ENCODE measurements around the gene GNAT1.

The GNAT1 gene

GRCh38 chr3:50184242-50184978 is 7.0 kb upstream of the GNAT1 start:
- TF ChIP-seq ZFP3 (CRISPR knock-in tag; IDR thresholded peaks at IDR 0.05): no peak
- no peak for ATAC-seq

GRCh38 chr3:50185230-50185629 is 6.2 kb upstream of the GNAT1 start:
- no peak for TF ChIP-seq TOX (CRISPR knock-in tag; IDR thresholded peaks at IDR 0.05; ENCODE audit: borderline replicate concordance)
- TF ChIP-seq PPARA (CRISPR knock-in tag; IDR thresholded peaks at IDR 0.05; ENCODE audit: borderline replicate concordance): no peak
- TF ChIP-seq, protein P1, sequence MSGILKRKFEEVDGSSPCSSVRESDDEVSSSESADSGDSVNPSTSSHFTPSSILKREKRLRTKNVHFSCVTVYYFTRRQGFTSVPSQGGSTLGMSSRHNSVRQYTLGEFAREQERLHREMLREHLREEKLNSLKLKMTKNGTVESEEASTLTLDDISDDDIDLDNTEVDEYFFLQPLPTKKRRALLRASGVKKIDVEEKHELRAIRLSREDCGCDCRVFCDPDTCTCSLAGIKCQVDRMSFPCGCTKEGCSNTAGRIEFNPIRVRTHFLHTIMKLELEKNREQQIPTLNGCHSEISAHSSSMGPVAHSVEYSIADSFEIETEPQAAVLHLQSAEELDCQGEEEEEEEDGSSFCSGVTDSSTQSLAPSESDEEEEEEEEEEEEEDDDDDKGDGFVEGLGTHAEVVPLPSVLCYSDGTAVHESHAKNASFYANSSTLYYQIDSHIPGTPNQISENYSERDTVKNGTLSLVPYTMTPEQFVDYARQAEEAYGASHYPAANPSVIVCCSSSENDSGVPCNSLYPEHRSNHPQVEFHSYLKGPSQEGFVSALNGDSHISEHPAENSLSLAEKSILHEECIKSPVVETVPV (CRISPR knock-in tag; IDR thresholded peaks at IDR 0.05): no peak
- TF ChIP-seq TSHZ2 (CRISPR knock-in tag; IDR thresholded peaks at IDR 0.05): no peak
- no peak for TF ChIP-seq SNAI2 (CRISPR knock-in tag; IDR thresholded peaks at IDR 0.05)
- TF ChIP-seq, protein P2, sequence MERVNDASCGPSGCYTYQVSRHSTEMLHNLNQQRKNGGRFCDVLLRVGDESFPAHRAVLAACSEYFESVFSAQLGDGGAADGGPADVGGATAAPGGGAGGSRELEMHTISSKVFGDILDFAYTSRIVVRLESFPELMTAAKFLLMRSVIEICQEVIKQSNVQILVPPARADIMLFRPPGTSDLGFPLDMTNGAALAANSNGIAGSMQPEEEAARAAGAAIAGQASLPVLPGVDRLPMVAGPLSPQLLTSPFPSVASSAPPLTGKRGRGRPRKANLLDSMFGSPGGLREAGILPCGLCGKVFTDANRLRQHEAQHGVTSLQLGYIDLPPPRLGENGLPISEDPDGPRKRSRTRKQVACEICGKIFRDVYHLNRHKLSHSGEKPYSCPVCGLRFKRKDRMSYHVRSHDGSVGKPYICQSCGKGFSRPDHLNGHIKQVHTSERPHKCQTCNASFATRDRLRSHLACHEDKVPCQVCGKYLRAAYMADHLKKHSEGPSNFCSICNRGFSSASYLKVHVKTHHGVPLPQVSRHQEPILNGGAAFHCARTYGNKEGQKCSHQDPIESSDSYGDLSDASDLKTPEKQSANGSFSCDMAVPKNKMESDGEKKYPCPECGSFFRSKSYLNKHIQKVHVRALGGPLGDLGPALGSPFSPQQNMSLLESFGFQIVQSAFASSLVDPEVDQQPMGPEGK (CRISPR knock-in tag; IDR thresholded peaks at IDR 0.05; ENCODE audit: borderline replicate concordance): no peak
- no peak for TF ChIP-seq ZFP3 (CRISPR knock-in tag; IDR thresholded peaks at IDR 0.05)
- no peak for TF ChIP-seq ZC3H10 (CRISPR knock-in tag; IDR thresholded peaks at IDR 0.05)
- no peak for TF ChIP-seq CREB5 (CRISPR knock-in tag; IDR thresholded peaks at IDR 0.05; ENCODE audit: low read depth)
- TF ChIP-seq OSR1 (CRISPR knock-in tag; IDR thresholded peaks at IDR 0.05): no peak
- no peak for TF ChIP-seq GLIS3 (CRISPR knock-in tag; IDR thresholded peaks at IDR 0.05)
- no peak for TF ChIP-seq CSDC2 (CRISPR knock-in tag; IDR thresholded peaks at IDR 0.05)
- no peak for TF ChIP-seq ESRRG (CRISPR knock-in tag; IDR thresholded peaks at IDR 0.05)
- ATAC-seq: no peak

DNA sequence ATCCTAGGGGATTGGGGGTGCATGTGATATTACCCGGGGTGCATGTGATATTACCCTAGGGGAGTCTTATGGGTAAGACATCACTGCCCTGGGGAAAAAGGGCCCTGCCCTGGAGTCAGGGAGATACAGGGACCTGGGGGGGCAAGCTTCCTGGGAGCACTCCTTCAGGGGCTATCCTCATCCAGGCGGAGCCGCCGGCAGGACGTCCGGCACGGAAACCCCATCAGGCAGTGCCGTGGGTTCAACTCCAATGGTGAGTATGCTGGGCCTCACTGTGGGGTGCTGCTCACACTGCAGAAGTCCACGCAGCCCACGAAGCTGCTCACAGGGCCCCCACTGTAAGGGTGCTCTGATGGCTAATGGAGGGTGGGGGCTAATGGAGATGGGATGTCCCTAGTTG is 5.3 kb upstream of the GNAT1 start:
- TF ChIP-seq, protein P1 (CRISPR knock-in tag; IDR thresholded peaks at IDR 0.05): no peak
- TF ChIP-seq ZNF8 (CRISPR knock-in tag; IDR thresholded peaks at IDR 0.05) (no peak), ZFP30 (CRISPR knock-in tag; IDR thresholded peaks at IDR 0.05) (no peak), GLIS3 (CRISPR knock-in tag; IDR thresholded peaks at IDR 0.05) (no peak), ISL1 (CRISPR knock-in tag; IDR thresholded peaks at IDR 0.05) (no peak), SNAI2 (CRISPR knock-in tag; IDR thresholded peaks at IDR 0.05) (no peak), ZFP3 (CRISPR knock-in tag; IDR thresholded peaks at IDR 0.05) (no peak)
- no peak for ATAC-seq

DNA sequence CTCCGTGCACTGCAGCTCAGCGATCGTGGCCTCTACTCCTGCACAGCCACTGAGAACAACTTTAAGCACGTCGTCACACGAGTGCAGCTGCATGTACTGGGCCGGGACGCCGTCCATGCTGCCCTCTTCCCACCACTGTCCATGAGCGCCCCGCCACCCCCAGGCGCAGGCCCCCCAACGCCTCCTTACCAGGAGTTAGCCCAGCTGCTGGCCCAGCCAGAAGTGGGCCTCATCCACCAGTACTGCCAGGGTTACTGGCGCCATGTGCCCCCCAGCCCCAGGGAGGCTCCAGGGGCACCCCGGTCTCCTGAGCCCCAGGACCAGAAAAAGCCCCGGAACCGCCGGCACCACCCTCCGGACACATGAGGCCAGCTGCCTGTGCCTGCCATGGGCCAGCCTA is 3.7 kb upstream of the GNAT1 start:
- no peak for ATAC-seq
- TF ChIP-seq TOX (CRISPR knock-in tag; IDR thresholded peaks at IDR 0.05; ENCODE audit: borderline replicate concordance): no peak

DNA sequence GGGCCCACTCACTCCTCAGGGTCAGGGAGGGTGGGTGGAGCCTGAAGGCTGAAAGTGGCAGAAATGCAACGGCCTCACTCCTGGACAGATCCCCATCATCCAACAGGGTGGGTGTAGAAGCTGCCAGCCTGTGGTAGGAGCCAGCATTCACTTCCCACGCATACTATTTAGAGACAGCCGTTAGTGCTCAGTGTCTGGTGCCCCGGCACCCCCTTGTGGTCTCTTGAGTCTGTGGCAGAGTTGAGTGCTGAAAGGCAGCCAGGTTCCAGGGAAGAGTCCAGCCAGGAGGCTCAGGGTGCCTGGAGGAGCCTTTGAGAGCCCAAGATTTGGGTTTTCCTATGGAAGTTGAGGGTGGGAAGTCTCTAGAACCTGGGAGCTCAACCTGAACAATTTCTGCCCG is 2.1 kb upstream of the GNAT1 start:
- TF ChIP-seq ZNF565 (CRISPR knock-in tag; conservative IDR thresholded peaks at IDR 0.05; ENCODE audit: low read depth) (no peak), SNAI2 (CRISPR knock-in tag; IDR thresholded peaks at IDR 0.05) (no peak), TOX (CRISPR knock-in tag; IDR thresholded peaks at IDR 0.05; ENCODE audit: borderline replicate concordance) (no peak), RARB (CRISPR knock-in tag; IDR thresholded peaks at IDR 0.05) (no peak)
- peak; percentile 89 for ATAC-seq

All from SK-N-SH treated with all-trans-retinoic acid at 6 μM for 48 hours (cell line).